ENCODE results near the gene TSPAN1.
A peak's percentile ranks its signal among the peaks of the same experiment; 100 is the strongest.

Gene TSPAN1

GRCh38 chr1:46166521-46167462 lies 8.1 kb upstream of the TSPAN1 start:
- no peak for DNase-seq

GRCh38 chr1:46168477-46168876 lies 6.4 kb upstream of the TSPAN1 start:
- no peak for DNase-seq

- DNase-seq: no peak
Measured at GRCh38 chr1:46169811-46170454, 5.0 kb upstream of the TSPAN1 start.

- DNase-seq: no peak
Measured at GRCh38 chr1:46171351-46171750, 3.5 kb upstream of the TSPAN1 start.

GRCh38 chr1:46171871-46172270 lies 3.0 kb upstream of the TSPAN1 start:
- no peak for DNase-seq

GRCh38 chr1:46172321-46172720 lies 2.6 kb upstream of the TSPAN1 start:
- DNase-seq: no peak

GRCh38 chr1:46173361-46173856 lies 1.5 kb upstream of the TSPAN1 start:
- DNase-seq: peak; percentile 54

GRCh38 chr1:46175243-46175642 lies 356 bp downstream of the TSPAN1 start:
- DNase-seq: no peak

GRCh38 chr1:46176211-46176865 lies 1.5 kb downstream of the TSPAN1 start, which contains the start of gene P3R3URF:
P3R3URF (minus strand) TSS chr1:46176488; CDS start chr1:46176471, 17 bp downstream.
- no peak for DNase-seq

- peak; percentile 84 for DNase-seq
Measured at GRCh38 chr1:46179138-46180081, 4.5 kb downstream of the TSPAN1 start.

GRCh38 chr1:46180082-46180616 lies 5.3 kb downstream of the TSPAN1 start:
- no peak for DNase-seq

- DNase-seq: peak; percentile 68
Measured at GRCh38 chr1:46181343-46182260, 6.7 kb downstream of the TSPAN1 start.

GRCh38 chr1:46183079-46183847 lies 8.4 kb downstream of the TSPAN1 start:
- DNase-seq: peak; percentile 90

GRCh38 chr1:46183926-46184557 lies 9.2 kb downstream of the TSPAN1 start:
- no peak for DNase-seq

GRCh38 chr1:46184920-46185658 lies 10.2 kb downstream of the TSPAN1 start:
- no peak for DNase-seq

GRCh38 chr1:46186076-46186475 lies 11.2 kb downstream of the TSPAN1 start:
- DNase-seq: no peak

- no peak for DNase-seq
Measured at GRCh38 chr1:46187106-46187869, 12.4 kb downstream of the TSPAN1 start.

Measured in fibroblast of skin of right quadriceps (primary cell).